Measurements from ENCODE around the gene CREBZF. TPM values are rescaled to one million over a fixed set of nuclear protein-coding genes. Genes with fewer than 3 reads are reported as not detected.
A peak's percentile ranks its signal among the peaks of the same experiment; 100 is the strongest.

The CREBZF gene
- polyA plus RNA-seq, 1 donor (not counting 4 experiments of a cell fraction or from before 2014, with no cell fraction given): 23.8 TPM

GRCh38 chr11:85663080-85663752 lies 1.7 kb downstream of the CREBZF start:
- TF ChIP-seq EZH2 (IDR thresholded peaks at IDR 0.05; ENCODE audit: low read length): no peak
- no peak for TF ChIP-seq CTCF (optimal IDR thresholded peaks at IDR 0.05 in 1 of 3, IDR thresholded peaks at IDR 0.05 in 1 of 3, conservative IDR thresholded peaks at IDR 0.05 in 1 of 3; ENCODE audit: extremely low read depth in 1 of 3, insufficient read depth in 2 of 3, low read length in 3 of 3)
- Histone ChIP-seq H3K79me2 (ENCODE audit: control insufficient read depth, insufficient read depth, low read length) (peaks cover 65% of the 10 kb centered on the region), H3K9me1 (ENCODE audit: control insufficient read depth, extremely low read depth, insufficient read depth, low read length) (no peaks in the 10 kb centered on the region), H3K9ac (ENCODE audit: control insufficient read depth, extremely low read depth, insufficient read depth, low read length) (peak overlapping the region; percentile 96), H3K4me3 (ENCODE audit: control insufficient read depth in 2 of 3, extremely low read depth in 1 of 3, insufficient read depth in 2 of 3, low read depth in 1 of 3, low read length in 3 of 3) (peak overlapping the region; percentile 80 to 95 (median 86)), H2AFZ (ENCODE audit: control insufficient read depth, low read length) (no peak overlapping the region), H3K9me3 (ENCODE audit: control insufficient read depth, low read depth, low read length) (no peaks in the 10 kb centered on the region), H3K4me2 (ENCODE audit: control insufficient read depth, extremely low read depth, insufficient read depth, low read depth, low read length) (peak overlapping the region; percentile 95), H3K36me3 (ENCODE audit: control insufficient read depth in 2 of 2, extremely low read depth in 1 of 2, insufficient read depth in 2 of 2, low read length in 2 of 2) (peaks cover 0 to 7% of the 10 kb centered on the region in 2 experiments), H3K4me1 (ENCODE audit: control insufficient read depth, extremely low read depth, insufficient read depth, low read length) (peaks cover 23% of the 10 kb centered on the region), H3K27ac (ENCODE audit: control insufficient read depth, insufficient read depth, low read length) (peak overlapping the region; percentile 95), H3K27me3 (ENCODE audit: control insufficient read depth, extremely low read depth, insufficient read depth, low read length) (no peaks in the 10 kb centered on the region), H4K20me1 (ENCODE audit: control insufficient read depth, extremely low read depth, insufficient read depth, low read length) (peaks cover 20% of the 10 kb centered on the region)
- no peak for FAIRE-seq
- dilution Hi-C loops (cut with MboI; ENCODE audit: extremely low pct_ligation_motif_present, low sequenced_read_pairs): no loop called here
- no peak for DNase-seq (ENCODE audit: low read depth, low spot score)

GRCh38 chr11:85661972-85662664 lies 2.8 kb downstream of the CREBZF start:
- peaks cover 23% of the 10 kb centered on the region for H3K4me1 ChIP-seq (ENCODE audit: control insufficient read depth, extremely low read depth, insufficient read depth, low read length)
- dilution Hi-C loops (cut with MboI; ENCODE audit: extremely low pct_ligation_motif_present, low sequenced_read_pairs): no loop called here
- FAIRE-seq: no peak

More at GRCh38 chr11:85661972-85662664, 2.8 kb downstream of the CREBZF start:
- Histone ChIP-seq H4K20me1 (ENCODE audit: control insufficient read depth, extremely low read depth, insufficient read depth, low read length) (peaks cover 20% of the 10 kb centered on the region), H3K36me3 (ENCODE audit: control insufficient read depth in 2 of 2, extremely low read depth in 1 of 2, insufficient read depth in 2 of 2, low read length in 2 of 2) (peaks cover 0 to 9% of the 10 kb centered on the region in 2 experiments), H3K4me2 (ENCODE audit: control insufficient read depth, extremely low read depth, insufficient read depth, low read depth, low read length) (peak overlapping the region; percentile 95), H3K27ac (ENCODE audit: control insufficient read depth, insufficient read depth, low read length) (no peak overlapping the region), H3K9me3 (ENCODE audit: control insufficient read depth, low read depth, low read length) (no peaks in the 10 kb centered on the region), H3K9me1 (ENCODE audit: control insufficient read depth, extremely low read depth, insufficient read depth, low read length) (no peaks in the 10 kb centered on the region), H3K4me3 (ENCODE audit: control insufficient read depth in 2 of 3, extremely low read depth in 1 of 3, insufficient read depth in 2 of 3, low read depth in 1 of 3, low read length in 3 of 3) (peak overlapping the region; percentile 80 to 95 (median 86)), H2AFZ (ENCODE audit: control insufficient read depth, low read length) (no peak overlapping the region), H3K9ac (ENCODE audit: control insufficient read depth, extremely low read depth, insufficient read depth, low read length) (peak overlapping the region; percentile 1), H3K79me2 (ENCODE audit: control insufficient read depth, insufficient read depth, low read length) (peaks cover 69% of the 10 kb centered on the region), H3K27me3 (ENCODE audit: control insufficient read depth, extremely low read depth, insufficient read depth, low read length) (no peaks in the 10 kb centered on the region)
- DNase-seq (ENCODE audit: low read depth, low spot score): no peak
- TF ChIP-seq EZH2 (IDR thresholded peaks at IDR 0.05; ENCODE audit: low read length) (no peak), CTCF (optimal IDR thresholded peaks at IDR 0.05 in 1 of 3, IDR thresholded peaks at IDR 0.05 in 1 of 3, conservative IDR thresholded peaks at IDR 0.05 in 1 of 3; ENCODE audit: extremely low read depth in 1 of 3, insufficient read depth in 2 of 3, low read length in 3 of 3) (no peak)
